ENCODE results near the gene NFE2L1. TPM values are rescaled to one million over a fixed set of nuclear protein-coding genes. Genes with fewer than 3 reads are reported as not detected.

NFE2L1 gene
- total and polyA plus RNA-seq, 9 of the 15 experiments (the other 6 are each of a cell fraction or from before 2014, with no cell fraction given): 2.0 to 68.6 (median 39.7) TPM

DNA sequence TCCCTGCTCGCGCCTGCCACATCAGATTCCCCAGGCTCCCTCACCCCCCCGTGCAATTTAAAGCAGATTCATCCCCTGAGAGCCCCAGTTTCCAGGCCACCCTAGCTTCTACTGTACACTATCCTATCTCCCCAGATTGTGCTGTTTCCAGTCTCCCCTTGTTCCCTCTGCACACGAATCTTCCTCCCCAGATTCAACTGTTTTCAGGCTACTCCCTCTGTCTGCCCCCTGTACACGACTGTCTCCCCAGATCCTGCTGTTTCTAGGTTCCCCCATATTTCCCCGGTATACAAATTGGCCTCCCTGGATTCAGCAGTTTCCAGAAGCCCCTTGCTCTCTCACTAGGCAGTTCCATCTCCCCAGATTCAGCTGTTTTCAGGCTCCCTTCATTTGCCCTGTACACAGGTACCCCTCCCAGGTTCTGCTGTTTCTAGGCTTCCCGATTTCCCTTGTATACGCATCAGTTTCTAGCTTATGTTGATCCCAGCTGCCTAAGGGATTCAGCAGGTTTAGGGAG lies 33.5 kb upstream of the NFE2L1 start (continued):
- TF ChIP-seq, protein P1, sequence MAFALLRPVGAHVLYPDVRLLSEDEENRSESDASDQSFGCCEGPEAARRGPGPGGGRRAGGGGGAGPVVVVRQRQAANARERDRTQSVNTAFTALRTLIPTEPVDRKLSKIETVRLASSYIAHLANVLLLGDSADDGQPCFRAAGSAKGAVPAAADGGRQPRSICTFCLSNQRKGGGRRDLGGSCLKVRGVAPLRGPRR (CRISPR knock-in tag; IDR thresholded peaks at IDR 0.05): no peak
- TF ChIP-seq RFX7 (CRISPR knock-in tag; IDR thresholded peaks at IDR 0.05) (no peak), HDAC2 (IDR thresholded peaks at IDR 0.05) (no peak), MTF1 (CRISPR knock-in tag; IDR thresholded peaks at IDR 0.05; ENCODE audit: borderline replicate concordance) (peak; percentile 86; the same call in 1 of the 2 replicates), ELF1 (tag; IDR thresholded peaks at IDR 0.05) (no peak), ZNF3 (CRISPR knock-in tag; IDR thresholded peaks at IDR 0.05) (no peak), DPF2 (IDR thresholded peaks at IDR 0.05) (peak; percentile 38; the same call in 1 of the 2 replicates)
- TF ChIP-seq, protein P2, sequence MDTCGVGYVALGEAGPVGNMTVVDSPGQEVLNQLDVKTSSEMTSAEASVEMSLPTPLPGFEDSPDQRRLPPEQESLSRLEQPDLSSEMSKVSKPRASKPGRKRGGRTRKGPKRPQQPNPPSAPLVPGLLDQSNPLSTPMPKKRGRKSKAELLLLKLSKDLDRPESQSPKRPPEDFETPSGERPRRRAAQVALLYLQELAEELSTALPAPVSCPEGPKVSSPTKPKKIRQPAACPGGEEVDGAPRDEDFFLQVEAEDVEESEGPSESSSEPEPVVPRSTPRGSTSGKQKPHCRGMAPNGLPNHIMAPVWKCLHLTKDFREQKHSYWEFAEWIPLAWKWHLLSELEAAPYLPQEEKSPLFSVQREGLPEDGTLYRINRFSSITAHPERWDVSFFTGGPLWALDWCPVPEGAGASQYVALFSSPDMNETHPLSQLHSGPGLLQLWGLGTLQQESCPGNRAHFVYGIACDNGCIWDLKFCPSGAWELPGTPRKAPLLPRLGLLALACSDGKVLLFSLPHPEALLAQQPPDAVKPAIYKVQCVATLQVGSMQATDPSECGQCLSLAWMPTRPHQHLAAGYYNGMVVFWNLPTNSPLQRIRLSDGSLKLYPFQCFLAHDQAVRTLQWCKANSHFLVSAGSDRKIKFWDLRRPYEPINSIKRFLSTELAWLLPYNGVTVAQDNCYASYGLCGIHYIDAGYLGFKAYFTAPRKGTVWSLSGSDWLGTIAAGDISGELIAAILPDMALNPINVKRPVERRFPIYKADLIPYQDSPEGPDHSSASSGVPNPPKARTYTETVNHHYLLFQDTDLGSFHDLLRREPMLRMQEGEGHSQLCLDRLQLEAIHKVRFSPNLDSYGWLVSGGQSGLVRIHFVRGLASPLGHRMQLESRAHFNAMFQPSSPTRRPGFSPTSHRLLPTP (IDR thresholded peaks at IDR 0.05; ENCODE audit: borderline replicate concordance, extremely low read depth, insufficient read length): no peak
- TF ChIP-seq, protein P3, sequence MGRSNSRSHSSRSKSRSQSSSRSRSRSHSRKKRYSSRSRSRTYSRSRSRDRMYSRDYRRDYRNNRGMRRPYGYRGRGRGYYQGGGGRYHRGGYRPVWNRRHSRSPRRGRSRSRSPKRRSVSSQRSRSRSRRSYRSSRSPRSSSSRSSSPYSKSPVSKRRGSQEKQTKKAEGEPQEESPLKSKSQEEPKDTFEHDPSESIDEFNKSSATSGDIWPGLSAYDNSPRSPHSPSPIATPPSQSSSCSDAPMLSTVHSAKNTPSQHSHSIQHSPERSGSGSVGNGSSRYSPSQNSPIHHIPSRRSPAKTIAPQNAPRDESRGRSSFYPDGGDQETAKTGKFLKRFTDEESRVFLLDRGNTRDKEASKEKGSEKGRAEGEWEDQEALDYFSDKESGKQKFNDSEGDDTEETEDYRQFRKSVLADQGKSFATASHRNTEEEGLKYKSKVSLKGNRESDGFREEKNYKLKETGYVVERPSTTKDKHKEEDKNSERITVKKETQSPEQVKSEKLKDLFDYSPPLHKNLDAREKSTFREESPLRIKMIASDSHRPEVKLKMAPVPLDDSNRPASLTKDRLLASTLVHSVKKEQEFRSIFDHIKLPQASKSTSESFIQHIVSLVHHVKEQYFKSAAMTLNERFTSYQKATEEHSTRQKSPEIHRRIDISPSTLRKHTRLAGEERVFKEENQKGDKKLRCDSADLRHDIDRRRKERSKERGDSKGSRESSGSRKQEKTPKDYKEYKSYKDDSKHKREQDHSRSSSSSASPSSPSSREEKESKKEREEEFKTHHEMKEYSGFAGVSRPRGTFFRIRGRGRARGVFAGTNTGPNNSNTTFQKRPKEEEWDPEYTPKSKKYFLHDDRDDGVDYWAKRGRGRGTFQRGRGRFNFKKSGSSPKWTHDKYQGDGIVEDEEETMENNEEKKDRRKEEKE (IDR thresholded peaks at IDR 0.05; ENCODE audit: borderline replicate concordance in 1 of 2, control insufficient read depth in 1 of 2, low read depth in 2 of 2, low read length in 1 of 2): no peak
- TF ChIP-seq, protein P4, sequence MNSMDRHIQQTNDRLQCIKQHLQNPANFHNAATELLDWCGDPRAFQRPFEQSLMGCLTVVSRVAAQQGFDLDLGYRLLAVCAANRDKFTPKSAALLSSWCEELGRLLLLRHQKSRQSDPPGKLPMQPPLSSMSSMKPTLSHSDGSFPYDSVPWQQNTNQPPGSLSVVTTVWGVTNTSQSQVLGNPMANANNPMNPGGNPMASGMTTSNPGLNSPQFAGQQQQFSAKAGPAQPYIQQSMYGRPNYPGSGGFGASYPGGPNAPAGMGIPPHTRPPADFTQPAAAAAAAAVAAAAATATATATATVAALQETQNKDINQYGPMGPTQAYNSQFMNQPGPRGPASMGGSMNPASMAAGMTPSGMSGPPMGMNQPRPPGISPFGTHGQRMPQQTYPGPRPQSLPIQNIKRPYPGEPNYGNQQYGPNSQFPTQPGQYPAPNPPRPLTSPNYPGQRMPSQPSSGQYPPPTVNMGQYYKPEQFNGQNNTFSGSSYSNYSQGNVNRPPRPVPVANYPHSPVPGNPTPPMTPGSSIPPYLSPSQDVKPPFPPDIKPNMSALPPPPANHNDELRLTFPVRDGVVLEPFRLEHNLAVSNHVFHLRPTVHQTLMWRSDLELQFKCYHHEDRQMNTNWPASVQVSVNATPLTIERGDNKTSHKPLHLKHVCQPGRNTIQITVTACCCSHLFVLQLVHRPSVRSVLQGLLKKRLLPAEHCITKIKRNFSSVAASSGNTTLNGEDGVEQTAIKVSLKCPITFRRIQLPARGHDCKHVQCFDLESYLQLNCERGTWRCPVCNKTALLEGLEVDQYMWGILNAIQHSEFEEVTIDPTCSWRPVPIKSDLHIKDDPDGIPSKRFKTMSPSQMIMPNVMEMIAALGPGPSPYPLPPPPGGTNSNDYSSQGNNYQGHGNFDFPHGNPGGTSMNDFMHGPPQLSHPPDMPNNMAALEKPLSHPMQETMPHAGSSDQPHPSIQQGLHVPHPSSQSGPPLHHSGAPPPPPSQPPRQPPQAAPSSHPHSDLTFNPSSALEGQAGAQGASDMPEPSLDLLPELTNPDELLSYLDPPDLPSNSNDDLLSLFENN (IDR thresholded peaks at IDR 0.05; ENCODE audit: low read depth in 2 of 2, low read length in 2 of 2): no peak
